ENCODE data around the gene RRP1.
A peak's percentile ranks its signal among the peaks of the same experiment; 100 is the strongest.

The RRP1 gene

DNA sequence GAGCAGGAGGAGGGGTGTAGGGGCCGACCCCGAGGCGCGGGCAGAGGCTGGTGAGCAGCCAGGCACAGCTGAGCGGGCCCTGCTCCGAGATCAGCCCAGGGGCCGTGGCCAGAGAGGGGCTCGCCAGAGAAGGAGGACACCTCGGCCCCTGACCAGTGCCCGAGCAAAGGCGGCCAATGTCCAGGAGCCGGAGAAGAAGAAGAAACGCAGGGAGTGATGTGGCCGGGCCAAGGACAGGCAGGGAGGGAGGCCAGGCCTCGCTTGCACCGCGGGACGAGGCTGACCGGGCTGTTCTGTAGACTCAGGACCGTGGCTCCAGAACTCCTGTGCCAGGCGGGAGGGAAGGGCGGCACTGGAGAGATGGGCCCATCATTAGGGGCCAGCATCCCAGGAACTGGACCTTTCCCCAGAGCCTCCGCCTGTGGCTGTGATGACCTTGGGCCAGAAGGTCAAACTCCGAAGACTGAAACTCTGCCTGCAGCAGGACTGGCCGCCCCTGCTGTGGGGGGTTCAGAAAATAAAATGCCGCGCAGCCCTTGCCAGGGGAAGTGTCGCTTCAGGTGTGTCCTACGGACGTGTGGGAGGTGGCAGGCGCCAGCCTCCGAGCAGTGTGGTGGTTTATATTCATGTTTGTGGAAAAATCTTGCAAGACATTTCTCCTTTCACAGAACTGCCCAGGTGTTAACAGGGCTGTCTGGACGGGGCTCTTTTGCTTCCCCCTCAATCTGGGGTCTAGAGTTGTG is 14.4 kb downstream of the RRP1 start:
- DNase-seq = no peak

- DNase-seq = no peak
Measured at GRCh38 chr21:43805275-43805800, 16.0 kb downstream of the RRP1 start.

GRCh38 chr21:43806017-43806710 is 16.8 kb downstream of the RRP1 start:
- no peak for DNase-seq

GRCh38 chr21:43808367-43808766 is 19.0 kb downstream of the RRP1 start:
- no peak for DNase-seq

- no peak for DNase-seq
Measured at GRCh38 chr21:43808832-43809251, 19.5 kb downstream of the RRP1 start.

DNA sequence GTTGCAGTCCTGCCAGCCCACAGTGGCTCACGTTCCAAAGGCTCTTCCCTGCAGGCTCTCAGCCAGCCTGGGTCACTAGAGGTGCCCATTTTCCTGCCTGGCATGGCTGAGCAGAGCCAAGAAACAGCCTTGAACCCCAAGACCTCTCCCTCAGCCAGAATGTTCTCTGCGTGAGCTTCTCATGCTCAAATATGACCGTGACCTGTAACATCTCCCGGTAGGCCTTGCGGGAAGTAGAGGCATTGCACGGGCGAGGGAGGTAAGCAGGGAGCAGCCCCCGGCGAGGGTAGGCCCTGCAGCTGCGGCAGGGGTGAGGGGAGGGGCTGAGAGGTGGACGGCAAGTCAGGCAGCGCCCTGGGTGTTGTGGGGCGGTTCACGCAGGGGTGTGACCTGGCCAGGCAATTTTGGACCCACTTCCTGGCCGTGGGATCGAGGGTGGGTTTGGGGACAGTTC is 20.0 kb downstream of the RRP1 start:
- DNase-seq = no peak

- DNase-seq = no peak
Measured at GRCh38 chr21:43809853-43810504, 20.6 kb downstream of the RRP1 start.

GRCh38 chr21:43810505-43811261 is 21.3 kb downstream of the RRP1 start:
- DNase-seq = peak; percentile 84

- peak; percentile 22 for DNase-seq
Measured at GRCh38 chr21:43811262-43812105, 22.1 kb downstream of the RRP1 start.

GRCh38 chr21:43812139-43812821 is 22.9 kb downstream of the RRP1 start:
- peak; percentile 98 for DNase-seq

DNA sequence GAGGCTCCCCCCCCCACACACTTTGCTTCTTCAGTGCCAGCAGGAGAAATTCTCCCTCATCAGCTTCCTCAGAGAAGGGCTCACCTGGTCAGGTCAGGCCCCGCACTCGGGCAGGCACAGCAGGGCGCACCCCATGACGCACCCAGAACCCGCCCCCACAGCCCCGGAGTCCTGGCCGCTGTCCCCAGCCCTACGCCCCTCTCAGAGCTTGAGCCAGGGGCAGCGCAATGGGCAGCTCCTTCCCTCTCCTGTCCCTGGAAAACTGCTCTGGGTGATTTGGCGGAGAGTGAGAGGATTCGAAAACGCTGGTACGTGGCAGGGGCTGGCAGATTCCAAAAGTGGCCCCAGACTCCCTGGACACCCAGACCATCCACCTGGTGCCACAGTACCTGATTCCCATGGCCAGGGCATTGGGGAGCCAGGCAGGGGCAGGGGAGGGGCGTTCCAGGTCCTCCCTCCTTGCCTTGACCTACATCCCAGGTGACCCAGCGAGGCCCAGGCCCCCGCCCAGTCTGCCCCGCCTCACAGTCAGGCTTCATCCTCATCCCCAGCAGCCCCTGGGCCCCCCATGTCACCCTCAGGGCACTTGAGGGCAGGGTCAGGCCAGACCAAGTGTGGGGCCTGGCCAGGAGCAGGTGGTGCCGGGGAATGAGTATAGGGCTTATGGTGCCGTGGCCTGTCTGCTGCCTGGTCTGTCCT is 23.7 kb downstream of the RRP1 start:
- no peak for DNase-seq

DNA sequence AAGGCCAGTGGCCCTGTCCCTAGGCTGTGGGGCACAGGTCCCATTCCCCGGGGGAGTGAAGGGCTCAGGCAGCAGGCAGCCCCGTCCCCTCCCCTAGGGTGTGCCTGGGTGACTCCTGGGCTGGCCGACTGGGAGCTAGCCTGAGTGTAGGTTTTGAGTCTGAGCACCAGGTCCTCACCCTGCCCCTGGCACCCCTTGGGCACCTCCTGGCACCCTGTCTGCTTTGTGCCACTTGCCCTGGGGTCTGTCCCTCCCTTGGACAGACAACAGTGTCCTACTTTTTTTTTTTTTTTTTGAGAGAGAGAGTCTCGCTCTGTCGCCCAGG is 24.2 kb downstream of the RRP1 start:
- no peak for DNase-seq

GRCh38 chr21:43814215-43815106 is 25.1 kb downstream of the RRP1 start:
- no peak for DNase-seq

DNA sequence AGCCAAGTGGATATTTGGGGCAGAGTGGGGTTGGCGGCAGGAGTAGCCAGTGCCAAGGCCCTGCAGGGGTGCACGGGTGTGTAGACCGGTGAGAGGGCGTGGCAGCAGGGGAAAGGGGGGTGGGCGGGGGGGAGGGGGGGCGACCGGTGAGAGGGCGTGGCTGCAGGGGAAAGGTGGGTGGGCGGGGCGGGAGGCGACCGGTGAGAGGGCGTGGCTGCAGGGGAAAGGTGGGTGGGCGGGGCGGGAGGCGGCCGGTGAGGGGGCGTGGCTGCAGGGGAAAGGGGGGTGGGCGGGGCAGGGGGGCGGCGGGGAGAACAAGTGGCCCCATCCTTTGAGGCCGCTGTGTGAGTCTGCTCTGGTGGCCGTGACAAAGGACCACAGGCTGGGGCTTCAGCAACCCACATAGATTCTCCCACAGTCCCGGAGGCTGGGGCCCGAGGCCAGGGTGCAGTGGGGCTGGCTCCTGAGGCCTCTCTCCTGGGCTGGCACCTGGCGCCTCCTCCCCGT is 25.8 kb downstream of the RRP1 start:
- no peak for DNase-seq

DNA sequence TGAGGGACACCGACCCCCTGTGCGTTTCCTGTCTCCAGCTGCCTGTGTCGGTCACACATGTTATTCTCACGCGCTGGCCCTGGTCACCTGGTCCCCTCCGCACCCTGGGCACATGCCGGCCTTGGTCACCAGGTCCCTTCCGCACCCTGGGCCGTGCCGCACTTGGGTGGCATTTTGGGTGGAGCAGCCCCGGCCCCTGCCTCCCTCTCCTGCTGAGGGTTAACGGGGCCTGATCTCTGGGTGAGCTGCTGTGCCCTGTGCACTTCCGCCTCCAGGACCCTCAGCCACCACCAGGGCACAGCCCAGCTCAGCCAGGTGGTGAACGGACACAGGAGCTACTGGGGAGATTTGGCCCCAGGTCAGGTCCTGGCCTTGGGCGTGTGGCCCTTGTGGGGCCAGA is 26.6 kb downstream of the RRP1 start:
- no peak for DNase-seq

DNA sequence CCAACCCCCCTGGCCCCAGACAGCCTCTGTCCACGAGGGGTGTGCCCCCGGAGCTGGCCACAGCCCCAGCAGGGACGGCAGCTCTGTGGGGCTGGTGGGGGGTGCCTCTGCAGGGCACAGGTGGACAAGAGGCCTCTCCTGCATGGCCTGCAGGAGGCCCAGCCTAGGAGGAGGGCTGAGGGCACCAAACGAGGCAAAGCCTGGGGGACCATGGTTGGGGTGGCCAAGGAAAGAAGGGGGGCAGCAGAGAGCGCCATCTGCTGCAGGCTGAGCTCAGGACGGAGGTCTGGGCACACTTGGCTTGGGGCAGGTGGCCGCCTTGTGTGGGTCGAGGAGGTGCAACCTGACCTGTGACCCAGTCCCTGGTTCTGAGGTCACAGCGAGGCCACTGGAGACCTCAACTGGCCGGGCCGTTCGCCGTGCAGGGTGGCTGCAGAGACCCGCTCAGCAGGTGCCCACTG is 27.3 kb downstream of the RRP1 start:
- DNase-seq = no peak

GRCh38 chr21:43817157-43818086 is 28.0 kb downstream of the RRP1 start:
- DNase-seq = no peak

DNA sequence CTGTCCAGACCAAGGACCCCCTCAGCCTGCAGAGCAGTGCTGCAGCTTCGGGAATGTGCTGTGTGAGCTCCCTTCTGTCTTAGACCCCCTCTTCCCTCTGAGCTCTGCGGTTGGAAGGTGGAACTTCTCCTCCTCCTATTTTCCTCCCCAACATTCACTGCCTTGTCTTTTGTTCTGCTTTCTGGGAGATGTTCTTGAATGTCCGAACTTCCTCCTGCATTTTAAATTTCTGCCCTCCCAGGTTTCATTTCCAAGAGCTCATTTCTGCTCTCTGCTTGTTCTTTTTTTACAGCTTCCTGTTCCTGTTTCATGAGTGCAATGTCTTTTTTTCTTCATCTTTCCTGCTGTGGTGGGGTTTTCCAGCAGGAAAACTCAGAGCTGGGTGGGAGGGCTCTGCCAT is 29.3 kb downstream of the RRP1 start:
- no peak for DNase-seq
